GM10248 (cell line): ENCODE data around the gene LRIT1.

Experiments
- CTCF ChIA-PET: fragments of 300-600 bp; sonication (Branson Sonifier 250); formaldehyde crosslinking; extraction: SDS; loops from one replicate; lab custom pipeline; 2021; ENCODE audit warnings: antibody characterized with exemption; lab: Yijun Ruan, JAX
- POLR2A ChIA-PET: fragments of 350-650 bp; sonication (Branson Sonifier 250); formaldehyde crosslinking; extraction: SDS; loops from one replicate; lab custom pipeline; 2020; ENCODE audit warnings: antibody characterized with exemption; lab: Yijun Ruan, JAX
- DNase-seq: peaks from one replicate; pipeline ENCODE4 v3.0.0; 2012; ENCODE audit errors: extremely low spot score
- TF ChIP-seq, protein P1 (sequence below): IDR thresholded peaks from 2 replicates; pipeline ENCODE4 v1.5.1; 2012; ENCODE audit warnings: mild to moderate bottlenecking, low read depth; ENCODE audit errors: extremely low read depth, missing control alignments, control extremely low read depth

Gene LRIT1

DNA sequence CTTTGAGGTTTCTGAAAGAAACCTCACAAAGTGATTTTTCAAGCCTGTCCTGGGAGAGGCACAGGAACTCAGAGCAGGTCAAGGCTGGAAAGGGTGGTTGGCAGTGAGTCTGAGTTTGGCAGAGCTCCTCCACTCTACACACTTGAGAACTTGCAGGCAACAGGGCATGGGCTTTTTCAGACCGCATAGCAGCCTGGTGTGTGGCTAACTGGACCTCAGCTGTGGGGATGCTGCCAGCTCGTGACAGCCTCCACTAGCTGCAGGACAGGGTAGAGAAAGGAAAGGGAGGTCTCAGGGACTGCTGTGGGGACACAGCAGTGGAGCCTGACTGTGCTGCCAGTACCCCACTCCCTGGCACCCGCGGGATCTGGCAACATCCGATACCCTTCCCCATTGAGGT is 44.4 kb downstream of the LRIT1 start:
- TF ChIP-seq, protein P1, sequence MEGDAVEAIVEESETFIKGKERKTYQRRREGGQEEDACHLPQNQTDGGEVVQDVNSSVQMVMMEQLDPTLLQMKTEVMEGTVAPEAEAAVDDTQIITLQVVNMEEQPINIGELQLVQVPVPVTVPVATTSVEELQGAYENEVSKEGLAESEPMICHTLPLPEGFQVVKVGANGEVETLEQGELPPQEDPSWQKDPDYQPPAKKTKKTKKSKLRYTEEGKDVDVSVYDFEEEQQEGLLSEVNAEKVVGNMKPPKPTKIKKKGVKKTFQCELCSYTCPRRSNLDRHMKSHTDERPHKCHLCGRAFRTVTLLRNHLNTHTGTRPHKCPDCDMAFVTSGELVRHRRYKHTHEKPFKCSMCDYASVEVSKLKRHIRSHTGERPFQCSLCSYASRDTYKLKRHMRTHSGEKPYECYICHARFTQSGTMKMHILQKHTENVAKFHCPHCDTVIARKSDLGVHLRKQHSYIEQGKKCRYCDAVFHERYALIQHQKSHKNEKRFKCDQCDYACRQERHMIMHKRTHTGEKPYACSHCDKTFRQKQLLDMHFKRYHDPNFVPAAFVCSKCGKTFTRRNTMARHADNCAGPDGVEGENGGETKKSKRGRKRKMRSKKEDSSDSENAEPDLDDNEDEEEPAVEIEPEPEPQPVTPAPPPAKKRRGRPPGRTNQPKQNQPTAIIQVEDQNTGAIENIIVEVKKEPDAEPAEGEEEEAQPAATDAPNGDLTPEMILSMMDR = no peak
- ChIA-PET CTCF (interaction anchor here (1.1 to 2.5 kb wide), 4 partner anchors 9 to 57 kb away, joined by 3 to 10 read pairs (median 4); no protein-coding TSS in a partner anchor), POLR2A (no interaction called here)
- DNase-seq = no peak

DNA sequence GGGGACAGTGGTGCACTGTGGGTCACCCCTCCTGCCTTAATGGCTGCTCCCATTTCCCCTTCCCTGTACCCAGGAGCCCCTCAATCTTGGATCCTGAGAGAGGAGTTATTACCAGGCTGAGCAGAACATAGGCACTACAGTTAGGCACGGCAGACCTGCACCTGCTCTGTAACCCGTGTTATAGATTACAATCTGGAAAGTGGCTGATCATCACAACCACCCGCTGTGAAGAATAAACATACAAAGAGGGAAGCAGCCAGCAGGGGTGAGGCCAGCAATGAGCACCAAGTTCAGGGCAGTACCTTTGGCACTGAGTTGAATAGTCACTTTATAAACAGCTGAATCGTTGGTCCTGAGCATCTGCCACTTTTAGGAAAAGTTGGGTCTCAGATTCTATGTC is 45.3 kb downstream of the LRIT1 start:
- DNase-seq = no peak
- ChIA-PET CTCF (interaction anchor here (1.6 to 2.5 kb wide), 2 partner anchors 9 to 48 kb away, joined by 6 to 10 read pairs; no protein-coding TSS in a partner anchor), POLR2A (no interaction called here)
- TF ChIP-seq, protein P1 = no peak

DNA sequence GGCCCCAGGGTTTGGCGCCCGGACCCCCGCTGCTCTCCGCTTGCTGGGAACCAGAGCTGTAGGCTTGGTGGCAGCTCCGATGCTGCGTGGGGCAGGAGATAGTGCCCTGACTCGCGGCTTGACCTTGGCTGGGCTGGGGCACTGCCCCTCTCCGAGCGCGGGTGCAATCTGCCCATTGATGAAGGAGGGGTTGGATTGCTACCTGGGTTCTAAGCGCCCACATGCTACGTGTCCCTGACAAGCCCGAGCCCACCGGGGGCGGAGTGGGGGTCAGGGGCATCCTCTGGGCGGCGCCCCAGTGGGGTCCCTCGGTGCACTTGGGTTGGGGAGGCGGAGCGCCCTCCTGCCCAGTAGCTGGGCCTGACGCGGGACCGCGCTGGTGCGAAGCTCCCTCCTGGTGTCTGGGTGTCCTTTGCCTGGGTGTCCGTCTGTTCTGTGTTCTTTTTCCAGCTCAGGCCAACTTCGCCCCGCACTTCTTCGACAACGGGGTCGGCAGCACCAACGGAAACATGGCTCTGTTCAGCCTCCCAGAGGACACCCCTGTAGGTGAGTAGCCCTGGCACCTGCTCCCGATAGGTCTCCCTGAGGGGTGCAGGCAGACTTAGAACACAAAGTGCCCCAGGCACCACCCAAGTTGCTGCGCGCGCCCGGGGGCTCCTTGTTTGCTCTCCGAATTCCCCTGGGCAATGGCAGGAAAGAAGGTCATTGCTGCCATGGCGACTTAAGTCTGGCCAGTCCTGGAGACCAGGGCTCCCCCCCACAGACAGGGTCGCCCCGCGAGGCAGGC is 46.1 kb downstream of the LRIT1 start:
- no peak for DNase-seq
- TF ChIP-seq, protein P1 = no peak
- POLR2A ChIA-PET = no interaction called here
- CTCF ChIA-PET = interaction anchor here (1.3 to 5.2 kb wide), 4 partner anchors 9 to 46 kb away, joined by 3 to 25 read pairs (median 4); no protein-coding TSS in a partner anchor

DNA sequence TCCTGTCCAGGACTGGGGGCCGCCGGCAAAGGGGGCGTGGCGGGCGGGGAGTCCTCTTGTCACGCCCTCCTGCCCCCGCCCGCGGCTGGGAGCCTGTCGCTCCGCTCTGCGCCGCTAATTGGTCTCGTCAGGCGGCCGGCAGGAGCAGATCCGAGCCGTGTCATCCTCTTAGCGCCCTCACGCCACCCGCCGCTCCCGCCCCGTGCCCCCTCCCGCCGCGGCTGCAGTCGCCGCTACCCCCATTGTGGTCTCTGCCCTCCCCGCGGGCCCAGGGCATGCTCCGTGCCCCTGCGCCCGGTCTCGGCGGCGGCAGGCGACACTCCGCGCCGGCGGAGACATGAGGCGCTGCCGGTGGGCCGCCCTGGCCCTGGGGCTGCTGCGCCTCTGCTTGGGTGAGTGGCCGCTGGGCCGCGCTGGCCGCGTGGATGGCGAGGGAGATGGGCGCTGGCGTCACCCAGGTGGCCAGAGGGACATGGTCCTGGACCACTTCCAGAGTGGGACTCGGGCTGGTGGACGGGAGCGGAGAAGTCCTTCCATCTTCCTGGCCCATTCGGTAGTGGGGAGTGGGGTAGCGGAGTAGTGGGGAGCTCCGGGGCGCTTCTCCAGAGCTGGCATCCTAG is 46.8 kb downstream of the LRIT1 start, which contains the start of gene CDHR1:
Gene CDHR1, plus strand, starts transcription at position 114 of the 620 bp plus-strand sequence. Its CDS starts 224 bp downstream, at position 338.
- TF ChIP-seq, protein P1 = no peak
- CTCF ChIA-PET = interaction anchor here (1.0 to 5.2 kb wide), 7 partner anchors 9 to 46 kb away, joined by 3 to 25 read pairs (median 3); no protein-coding TSS in a partner anchor
- DNase-seq = peak; percentile 65
- POLR2A ChIA-PET = no interaction called here

DNA sequence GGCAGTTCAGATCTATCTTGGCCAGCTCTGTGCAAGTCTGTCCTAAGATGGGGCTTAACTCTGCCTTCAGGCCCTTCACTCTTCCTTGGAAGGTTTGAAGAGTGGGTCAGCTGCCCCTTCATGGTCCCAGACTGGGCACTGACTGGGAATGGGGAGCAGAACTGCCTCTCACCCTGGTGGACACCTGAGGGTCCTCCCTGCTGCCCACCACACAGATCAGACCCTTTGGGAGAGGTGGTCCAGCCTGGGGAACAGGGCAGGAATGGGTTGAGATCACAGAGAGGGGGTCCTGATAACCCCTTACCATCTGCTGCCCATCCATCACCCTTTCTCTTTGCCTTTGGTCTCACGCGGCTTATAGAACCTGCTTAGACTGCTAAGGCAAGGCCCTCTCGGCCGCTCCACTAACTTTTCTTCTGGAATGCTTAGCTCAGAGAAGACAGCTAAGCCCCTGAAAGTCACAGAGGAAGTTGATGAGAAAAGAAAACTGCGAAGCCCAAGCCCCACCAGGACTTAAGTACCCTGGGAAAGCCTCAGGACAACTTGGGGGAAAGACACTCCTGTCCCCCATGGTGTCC is 47.4 kb downstream of the LRIT1 start:
- no peak for DNase-seq
- POLR2A ChIA-PET = no interaction called here
- CTCF ChIA-PET = interaction anchor here (1.0 to 5.2 kb wide), 6 partner anchors 8 to 45 kb away, joined by 3 to 25 read pairs (median 3); no protein-coding TSS in a partner anchor
- TF ChIP-seq, protein P1 = no peak

DNA sequence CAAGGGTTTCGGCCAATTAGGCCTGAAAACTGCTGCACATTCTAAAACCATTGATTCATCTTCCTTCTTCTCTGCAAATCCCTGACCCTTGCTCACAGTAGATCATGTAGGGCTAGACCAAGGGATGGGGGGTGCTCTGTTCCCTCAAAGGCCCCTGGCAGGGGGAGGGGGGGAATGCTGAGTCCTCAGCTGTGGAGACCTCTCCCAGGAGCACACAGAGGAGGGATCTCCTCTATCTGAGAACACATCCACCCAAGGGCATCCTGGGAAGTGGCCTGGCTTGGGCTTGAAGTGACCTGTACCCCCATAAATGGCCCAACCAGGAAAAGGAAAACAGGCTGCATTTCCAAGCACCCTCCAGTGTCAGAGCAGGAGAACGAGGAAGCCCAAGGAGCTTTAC is 48.0 kb downstream of the LRIT1 start:
- TF ChIP-seq, protein P1 = no peak
- DNase-seq = no peak
- ChIA-PET POLR2A (no interaction called here), CTCF (interaction anchor here (1.0 to 5.2 kb wide), 5 partner anchors 12 to 44 kb away, joined by 3 to 25 read pairs (median 3); no protein-coding TSS in a partner anchor)
